GM23338 (cell line): ENCODE measurements around the gene DAPK2. TPM values are rescaled to one million over a fixed set of nuclear protein-coding genes. Genes with fewer than 3 reads are reported as not detected.

Source experiments
- ATAC-seq: fragments of 200-7000 bp; cut with Tn5 transposase; 3 replicates; pipeline ENCODE4 v1.9.1; 2020
- DNase-seq: peaks from one replicate; pipeline ENCODE4 v3.0.0-alpha.2; 2015; ENCODE audit warnings: low spot score
- H2AFZ ChIP-seq: fragments of 200-600 bp; sonication (generic); 2 replicates; pipeline ENCODE4 v1.8.0; 2016; ENCODE audit warnings: antibody characterized with exemption, mild to moderate bottlenecking, moderate library complexity
- H3F3A ChIP-seq: fragments of 200-600 bp; sonication (generic); replicated peaks from 2 replicates; pipeline ENCODE4 v1.8.0; 2017; ENCODE audit warnings: antibody characterized with exemption, mixed run types, low read depth
- H3K27ac ChIP-seq: fragments of 200-600 bp; sonication (generic); 2 replicates; pipeline ENCODE4 v1.6.1; 2016; ENCODE audit warnings: low read depth
- H3K27me3 ChIP-seq: fragments of 200-600 bp; sonication (generic); 2 replicates; pipeline ENCODE4 v1.8.0; 2016; ENCODE audit warnings: mild to moderate bottlenecking, mixed run types, moderate library complexity; ENCODE audit not compliant: insufficient read depth
- H3K36me3 ChIP-seq: fragments of 200-600 bp; sonication (generic); 2 replicates; pipeline ENCODE4 v1.8.0; 2016; ENCODE audit warnings: mild to moderate bottlenecking; ENCODE audit not compliant: insufficient read depth
- H3K4me1 ChIP-seq: fragments of 200-600 bp; sonication (generic); 2 replicates; pipeline ENCODE4 v1.8.0; 2016; ENCODE audit warnings: mild to moderate bottlenecking, moderate library complexity; ENCODE audit not compliant: insufficient read depth
- H3K4me2 ChIP-seq: fragments of 200-600 bp; sonication (generic); 2 replicates; pipeline ENCODE4 v1.7.1; 2017; ENCODE audit warnings: mixed run types
- H3K4me3 ChIP-seq: fragments of 200-600 bp; sonication (generic); 2 replicates; pipeline ENCODE4 v1.6.1; 2016; ENCODE audit warnings: mixed run types
- H3K79me2 ChIP-seq: fragments of 200-600 bp; sonication (generic); replicated peaks from 2 replicates; pipeline ENCODE4 v1.8.0; 2017; ENCODE audit warnings: mild to moderate bottlenecking; ENCODE audit not compliant: insufficient read depth
- H3K9me2 ChIP-seq: fragments of 200-600 bp; sonication (generic); 2 replicates; pipeline ENCODE4 v1.8.0; 2017; ENCODE audit not compliant: insufficient read depth
- H4K20me1 ChIP-seq: fragments of 200-600 bp; sonication (generic); replicated peaks from 2 replicates; pipeline ENCODE4 v1.8.0; 2017; ENCODE audit warnings: mild to moderate bottlenecking; ENCODE audit not compliant: insufficient read depth
- H3K27ac Mint-ChIP-seq: 2 replicates; pipeline ENCODE4 v1.8.0; 2020; ENCODE audit warnings: inconsistent platforms, mild to moderate bottlenecking, moderate library complexity, mixed read lengths
- H3K27me3 Mint-ChIP-seq: 3 replicates; pipeline ENCODE4 v1.8.0; 2022; ENCODE audit warnings: low read depth, mild to moderate bottlenecking, moderate library complexity, mixed read lengths, inconsistent platforms; ENCODE audit not compliant: insufficient read depth, poor library complexity
- H3K36me3 Mint-ChIP-seq: 3 replicates; pipeline ENCODE4 v1.8.0; 2021; ENCODE audit warnings: low read depth, mild to moderate bottlenecking, inconsistent platforms, moderate library complexity, mixed read lengths
- H3K4me1 Mint-ChIP-seq: 3 replicates; pipeline ENCODE4 v1.8.0; 2020; ENCODE audit warnings: mild to moderate bottlenecking, inconsistent platforms, mixed read lengths
- H3K4me3 Mint-ChIP-seq: 3 replicates; pipeline ENCODE4 v1.8.0; 2021; ENCODE audit warnings: moderate library complexity, mild to moderate bottlenecking, inconsistent platforms, mixed read lengths
- H3K9me3 Mint-ChIP-seq: 3 replicates; pipeline ENCODE4 v1.8.0; 2020; ENCODE audit warnings: moderate library complexity, mild to moderate bottlenecking, inconsistent platforms, mixed read lengths
- CREB1 ChIP-seq: fragments of 250-450 bp; sonication (Bioruptor Pico); IDR thresholded peaks from 2 replicates; pipeline ENCODE4 v1.5.0; 2020; ENCODE audit warnings: low read depth, mild to moderate bottlenecking, moderate library complexity
- EZH2 ChIP-seq: fragments of 200-600 bp; sonication (generic); IDR thresholded peaks from one replicate; pipeline ENCODE4 v1.8.0; 2017; ENCODE audit warnings: antibody characterized with exemption, mild to moderate bottlenecking, low read depth; ENCODE audit not compliant: unreplicated experiment
- EZH2phosphoT487 ChIP-seq: fragments of 200-600 bp; sonication (generic); IDR thresholded peaks from one replicate; pipeline ENCODE4 v1.8.1; 2018; ENCODE audit warnings: antibody characterized with exemption; ENCODE audit not compliant: unreplicated experiment
- POLR2AphosphoS5 ChIP-seq: IDR thresholded peaks from 2 replicates; pipeline ENCODE4 v1.6.1; 2016; ENCODE audit warnings: antibody characterized with exemption, low read depth
- STAT1 ChIP-seq: IDR thresholded peaks from one replicate; pipeline ENCODE4 v1.6.1; 2016; ENCODE audit warnings: antibody characterized with exemption; ENCODE audit not compliant: unreplicated experiment
- ZNF114 ChIP-seq: fragments of 250-450 bp; sonication (Bioruptor Pico); IDR thresholded peaks from 2 replicates; pipeline ENCODE4 v1.5.0; 2020; ENCODE audit warnings: mild to moderate bottlenecking, moderate library complexity
- ZNF331 ChIP-seq: fragments of 250-450 bp; sonication (Bioruptor Pico); IDR thresholded peaks from 2 replicates; pipeline ENCODE4 v1.5.0; 2020; ENCODE audit warnings: low read depth, mild to moderate bottlenecking, moderate library complexity
- polyA plus RNA-seq: library from polyadenylated mRNA; unstranded; fragments of >200 nt; fragmentation: Nextera tagmentation; extraction: Ambion mirVana; gene quantifications from 2 replicates; pipeline ENCODE4 v1.2.1, GENCODE V29; 2016
- total RNA-seq: library from RNA; depleted of rRNA; stranded (reverse); fragments of >200 nt; shearing (Covaris generic); gene quantifications from 2 replicates; pipeline ENCODE4 v1.2.3, GENCODE V29; 2014
- TF ChIP-seq, protein P1 (sequence below): fragments of 250-450 bp; sonication (Bioruptor Pico); IDR thresholded peaks from 2 replicates; pipeline ENCODE4 v1.5.0; 2020; ENCODE audit warnings: mild to moderate bottlenecking, moderate library complexity
- TF ChIP-seq, protein P2 (sequence below): IDR thresholded peaks from one replicate; pipeline ENCODE4 v1.6.1; 2018; ENCODE audit warnings: antibody characterized with exemption; ENCODE audit not compliant: unreplicated experiment
- TF ChIP-seq, protein P3 (sequence below): IDR thresholded peaks from 2 replicates; pipeline ENCODE4 v1.6.1; 2016; ENCODE audit warnings: antibody characterized with exemption

DAPK2 gene
- total and polyA plus RNA-seq, 2 experiments from 2014 or later: 1.6 to 3.1 TPM

DNA sequence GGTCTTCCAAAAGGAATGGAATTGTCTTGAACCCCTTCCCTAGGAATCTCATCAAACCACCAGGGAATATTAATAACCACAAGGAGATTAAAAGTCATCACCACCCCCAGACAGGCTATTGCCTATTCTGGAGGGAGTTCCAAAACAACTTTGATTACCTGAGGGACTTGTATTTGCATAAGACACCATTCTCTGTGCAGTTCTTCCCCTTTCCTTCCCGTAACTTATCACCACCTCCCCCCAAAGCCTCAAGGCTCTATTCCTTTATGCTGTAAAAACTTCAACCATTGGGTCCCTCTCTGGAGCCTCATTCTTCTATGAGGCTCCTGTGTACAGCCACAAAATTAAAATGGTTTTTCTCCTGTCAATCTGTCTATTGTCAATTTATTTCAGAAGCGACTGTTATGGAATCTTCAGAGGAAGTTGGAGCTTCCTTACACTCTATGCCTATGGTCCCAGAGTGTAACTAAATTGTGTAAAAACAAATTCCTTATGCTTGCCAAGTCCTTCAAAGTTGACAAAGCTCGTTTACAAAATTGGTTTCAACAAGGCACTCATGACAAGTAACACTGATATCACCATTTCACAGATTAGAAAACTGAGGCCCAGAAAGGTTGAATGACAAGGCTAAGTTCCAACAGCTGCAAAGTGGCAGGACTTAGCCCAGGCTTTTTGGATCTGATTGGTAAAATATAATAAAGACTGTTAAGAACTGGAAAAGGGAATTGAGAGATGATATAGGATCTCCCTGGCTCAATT is 144.2 kb downstream of the DAPK2 start (continued):
- TF ChIP-seq, protein P1, sequence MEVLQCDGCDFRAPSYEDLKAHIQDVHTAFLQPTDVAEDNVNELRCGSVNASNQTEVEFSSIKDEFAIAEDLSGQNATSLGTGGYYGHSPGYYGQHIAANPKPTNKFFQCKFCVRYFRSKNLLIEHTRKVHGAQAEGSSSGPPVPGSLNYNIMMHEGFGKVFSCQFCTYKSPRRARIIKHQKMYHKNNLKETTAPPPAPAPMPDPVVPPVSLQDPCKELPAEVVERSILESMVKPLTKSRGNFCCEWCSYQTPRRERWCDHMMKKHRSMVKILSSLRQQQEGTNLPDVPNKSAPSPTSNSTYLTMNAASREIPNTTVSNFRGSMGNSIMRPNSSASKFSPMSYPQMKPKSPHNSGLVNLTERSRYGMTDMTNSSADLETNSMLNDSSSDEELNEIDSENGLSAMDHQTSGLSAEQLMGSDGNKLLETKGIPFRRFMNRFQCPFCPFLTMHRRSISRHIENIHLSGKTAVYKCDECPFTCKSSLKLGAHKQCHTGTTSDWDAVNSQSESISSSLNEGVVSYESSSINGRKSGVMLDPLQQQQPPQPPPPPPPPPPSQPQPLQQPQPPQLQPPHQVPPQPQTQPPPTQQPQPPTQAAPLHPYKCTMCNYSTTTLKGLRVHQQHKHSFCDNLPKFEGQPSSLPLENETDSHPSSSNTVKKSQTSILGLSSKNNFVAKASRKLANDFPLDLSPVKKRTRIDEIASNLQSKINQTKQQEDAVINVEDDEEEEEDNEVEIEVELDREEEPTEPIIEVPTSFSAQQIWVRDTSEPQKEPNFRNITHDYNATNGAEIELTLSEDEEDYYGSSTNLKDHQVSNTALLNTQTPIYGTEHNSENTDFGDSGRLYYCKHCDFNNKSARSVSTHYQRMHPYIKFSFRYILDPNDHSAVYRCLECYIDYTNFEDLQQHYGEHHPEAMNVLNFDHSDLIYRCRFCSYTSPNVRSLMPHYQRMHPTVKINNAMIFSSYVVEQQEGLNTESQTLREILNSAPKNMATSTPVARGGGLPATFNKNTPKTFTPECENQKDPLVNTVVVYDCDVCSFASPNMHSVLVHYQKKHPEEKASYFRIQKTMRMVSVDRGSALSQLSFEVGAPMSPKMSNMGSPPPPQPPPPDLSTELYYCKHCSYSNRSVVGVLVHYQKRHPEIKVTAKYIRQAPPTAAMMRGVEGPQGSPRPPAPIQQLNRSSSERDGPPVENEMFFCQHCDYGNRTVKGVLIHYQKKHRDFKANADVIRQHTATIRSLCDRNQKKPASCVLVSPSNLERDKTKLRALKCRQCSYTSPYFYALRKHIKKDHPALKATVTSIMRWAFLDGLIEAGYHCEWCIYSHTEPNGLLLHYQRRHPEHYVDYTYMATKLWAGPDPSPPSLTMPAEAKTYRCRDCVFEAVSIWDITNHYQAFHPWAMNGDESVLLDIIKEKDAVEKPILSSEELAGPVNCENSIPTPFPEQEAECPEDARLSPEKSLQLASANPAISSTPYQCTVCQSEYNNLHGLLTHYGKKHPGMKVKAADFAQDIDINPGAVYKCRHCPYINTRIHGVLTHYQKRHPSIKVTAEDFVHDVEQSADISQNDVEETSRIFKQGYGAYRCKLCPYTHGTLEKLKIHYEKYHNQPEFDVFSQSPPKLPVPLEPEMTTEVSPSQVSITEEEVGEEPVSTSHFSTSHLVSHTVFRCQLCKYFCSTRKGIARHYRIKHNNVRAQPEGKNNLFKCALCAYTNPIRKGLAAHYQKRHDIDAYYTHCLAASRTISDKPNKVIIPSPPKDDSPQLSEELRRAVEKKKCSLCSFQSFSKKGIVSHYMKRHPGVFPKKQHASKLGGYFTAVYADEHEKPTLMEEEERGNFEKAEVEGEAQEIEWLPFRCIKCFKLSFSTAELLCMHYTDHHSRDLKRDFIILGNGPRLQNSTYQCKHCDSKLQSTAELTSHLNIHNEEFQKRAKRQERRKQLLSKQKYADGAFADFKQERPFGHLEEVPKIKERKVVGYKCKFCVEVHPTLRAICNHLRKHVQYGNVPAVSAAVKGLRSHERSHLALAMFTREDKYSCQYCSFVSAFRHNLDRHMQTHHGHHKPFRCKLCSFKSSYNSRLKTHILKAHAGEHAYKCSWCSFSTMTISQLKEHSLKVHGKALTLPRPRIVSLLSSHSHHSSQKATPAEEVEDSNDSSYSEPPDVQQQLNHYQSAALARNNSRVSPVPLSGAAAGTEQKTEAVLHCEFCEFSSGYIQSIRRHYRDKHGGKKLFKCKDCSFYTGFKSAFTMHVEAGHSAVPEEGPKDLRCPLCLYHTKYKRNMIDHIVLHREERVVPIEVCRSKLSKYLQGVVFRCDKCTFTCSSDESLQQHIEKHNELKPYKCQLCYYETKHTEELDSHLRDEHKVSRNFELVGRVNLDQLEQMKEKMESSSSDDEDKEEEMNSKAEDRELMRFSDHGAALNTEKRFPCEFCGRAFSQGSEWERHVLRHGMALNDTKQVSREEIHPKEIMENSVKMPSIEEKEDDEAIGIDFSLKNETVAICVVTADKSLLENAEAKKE: no peak
- TF ChIP-seq, protein P2, sequence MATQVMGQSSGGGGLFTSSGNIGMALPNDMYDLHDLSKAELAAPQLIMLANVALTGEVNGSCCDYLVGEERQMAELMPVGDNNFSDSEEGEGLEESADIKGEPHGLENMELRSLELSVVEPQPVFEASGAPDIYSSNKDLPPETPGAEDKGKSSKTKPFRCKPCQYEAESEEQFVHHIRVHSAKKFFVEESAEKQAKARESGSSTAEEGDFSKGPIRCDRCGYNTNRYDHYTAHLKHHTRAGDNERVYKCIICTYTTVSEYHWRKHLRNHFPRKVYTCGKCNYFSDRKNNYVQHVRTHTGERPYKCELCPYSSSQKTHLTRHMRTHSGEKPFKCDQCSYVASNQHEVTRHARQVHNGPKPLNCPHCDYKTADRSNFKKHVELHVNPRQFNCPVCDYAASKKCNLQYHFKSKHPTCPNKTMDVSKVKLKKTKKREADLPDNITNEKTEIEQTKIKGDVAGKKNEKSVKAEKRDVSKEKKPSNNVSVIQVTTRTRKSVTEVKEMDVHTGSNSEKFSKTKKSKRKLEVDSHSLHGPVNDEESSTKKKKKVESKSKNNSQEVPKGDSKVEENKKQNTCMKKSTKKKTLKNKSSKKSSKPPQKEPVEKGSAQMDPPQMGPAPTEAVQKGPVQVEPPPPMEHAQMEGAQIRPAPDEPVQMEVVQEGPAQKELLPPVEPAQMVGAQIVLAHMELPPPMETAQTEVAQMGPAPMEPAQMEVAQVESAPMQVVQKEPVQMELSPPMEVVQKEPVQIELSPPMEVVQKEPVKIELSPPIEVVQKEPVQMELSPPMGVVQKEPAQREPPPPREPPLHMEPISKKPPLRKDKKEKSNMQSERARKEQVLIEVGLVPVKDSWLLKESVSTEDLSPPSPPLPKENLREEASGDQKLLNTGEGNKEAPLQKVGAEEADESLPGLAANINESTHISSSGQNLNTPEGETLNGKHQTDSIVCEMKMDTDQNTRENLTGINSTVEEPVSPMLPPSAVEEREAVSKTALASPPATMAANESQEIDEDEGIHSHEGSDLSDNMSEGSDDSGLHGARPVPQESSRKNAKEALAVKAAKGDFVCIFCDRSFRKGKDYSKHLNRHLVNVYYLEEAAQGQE: no peak
- no peak for TF ChIP-seq POLR2AphosphoS5

DNA sequence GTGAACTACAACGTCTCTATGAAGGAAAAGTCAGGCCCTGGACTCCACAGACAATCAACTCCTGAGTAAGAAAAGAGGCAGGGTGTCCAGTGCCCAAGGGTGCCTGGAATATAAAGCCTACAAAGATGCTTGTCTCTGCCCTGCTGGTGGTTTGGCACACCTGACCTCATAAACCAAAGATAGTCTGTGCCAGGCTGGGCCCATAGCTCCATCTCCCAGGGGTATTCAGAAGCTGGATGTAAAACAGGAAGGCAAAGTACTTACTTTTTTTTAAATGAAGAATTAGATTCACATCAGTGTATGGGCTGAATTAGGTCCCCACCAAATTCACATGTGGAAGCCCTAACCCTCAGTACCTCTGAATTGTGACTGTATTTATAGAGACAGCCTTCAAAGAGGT is 146.0 kb downstream of the DAPK2 start:
- H3K36me3 ChIP-seq: no peaks in the 10 kb centered on the region
- H3K4me3 ChIP-seq: no peak overlapping the region
- H3K4me1 ChIP-seq: no peaks in the 10 kb centered on the region
- no peak overlapping the region for H3K4me3 Mint-ChIP-seq
- no peaks in the 10 kb centered on the region for H3K27me3 ChIP-seq
- no peaks in the 10 kb centered on the region for H3F3A ChIP-seq
- no peaks in the 10 kb centered on the region for H3K9me2 ChIP-seq
- no peak overlapping the region for H3K4me2 ChIP-seq
- H3K4me1 Mint-ChIP-seq: peaks cover 21% of the 10 kb centered on the region
- DNase-seq (no peak), ATAC-seq (no peak)
- peaks cover 6% of the 10 kb centered on the region for H3K27me3 Mint-ChIP-seq
- no peaks in the 10 kb centered on the region for H3K9me3 Mint-ChIP-seq
- H3K27ac Mint-ChIP-seq: no peak overlapping the region
- H3K79me2 ChIP-seq: no peaks in the 10 kb centered on the region
- H3K36me3 Mint-ChIP-seq: no peaks in the 10 kb centered on the region; the same call in 2 of the 3 replicates
- H3K27ac ChIP-seq: no peak overlapping the region
- H2AFZ ChIP-seq: no peak overlapping the region
- no peaks in the 10 kb centered on the region for H4K20me1 ChIP-seq
- TF ChIP-seq ZNF114 (CRISPR knock-in tag): no peak
- TF ChIP-seq STAT1: no peak
- TF ChIP-seq ZNF331 (CRISPR knock-in tag): no peak
- TF ChIP-seq, protein P3, sequence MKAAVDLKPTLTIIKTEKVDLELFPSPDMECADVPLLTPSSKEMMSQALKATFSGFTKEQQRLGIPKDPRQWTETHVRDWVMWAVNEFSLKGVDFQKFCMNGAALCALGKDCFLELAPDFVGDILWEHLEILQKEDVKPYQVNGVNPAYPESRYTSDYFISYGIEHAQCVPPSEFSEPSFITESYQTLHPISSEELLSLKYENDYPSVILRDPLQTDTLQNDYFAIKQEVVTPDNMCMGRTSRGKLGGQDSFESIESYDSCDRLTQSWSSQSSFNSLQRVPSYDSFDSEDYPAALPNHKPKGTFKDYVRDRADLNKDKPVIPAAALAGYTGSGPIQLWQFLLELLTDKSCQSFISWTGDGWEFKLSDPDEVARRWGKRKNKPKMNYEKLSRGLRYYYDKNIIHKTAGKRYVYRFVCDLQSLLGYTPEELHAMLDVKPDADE: no peak
- no peak for TF ChIP-seq EZH2phosphoT487
- no peak for TF ChIP-seq POLR2AphosphoS5
- TF ChIP-seq EZH2: no peak
- TF ChIP-seq, protein P2: no peak
- no peak for TF ChIP-seq CREB1
